K562 (cell line): Measurements from ENCODE around the gene TMCC2. TPM values are rescaled to one million over a fixed set of nuclear protein-coding genes. Genes with fewer than 3 reads are reported as not detected.

ENCODE experiments used
- ATAC-seq: fragments of 200-7000 bp; cut with Tn5 transposase; 3 replicates; pipeline ENCODE4 v1.9.1; 2020; ENCODE audit warnings: moderate library complexity
- BruUV-seq: library from RNA; stranded (reverse); fragments of 400-500 nt; replicated peaks from 2 replicates; lab custom pipeline; 2021; lab: Mats Ljungman, UMichigan
- CTCF ChIA-PET: fragments of 300-600 bp; formaldehyde crosslinking; extraction: SDS; loops from one replicate; lab custom pipeline; 2021; ENCODE audit warnings: low intra/inter-chr PET ratio; lab: Yijun Ruan, JAX
- POLR2A ChIA-PET: fragments of 300-600, 350-650 bp; sonication (Branson Sonifier 250); formaldehyde crosslinking; extraction: SDS; loops from one replicate; lab custom pipeline; 2021; ENCODE audit warnings: antibody characterized with exemption, inconsistent platforms; lab: Yijun Ruan, JAX
- DNase-seq, 4 experiments: peaks; one replicate each; pipeline versions ENCODE4 v3.0.0 to v3.0.0-alpha.2; 2011 to 2018; ENCODE audit warnings: low spot score in 3 of 4, mixed read lengths in 3 of 4; ENCODE audit errors: extremely low read depth in 1 of 4
- FAIRE-seq: peaks from 2 replicates; lab custom pipeline; 2011; peaks lifted over from hg19 to GRCh38; lab: Jason Lieb, UNC
- H2AFZ ChIP-seq: 2 replicates; pipeline ENCODE4 v1.6.0; 2011; ENCODE audit warnings: low read depth, low read length, control low read depth, inconsistent platforms
- H3K27ac ChIP-seq: fragments of 200-600 bp; 3 replicates; pipeline ENCODE4 v1.8.0; 2011; ENCODE audit warnings: low read depth, mild to moderate bottlenecking, control low read depth, inconsistent platforms, low read length, moderate library complexity, mixed read lengths; ENCODE audit errors: extremely low read depth
- H3K27me3 ChIP-seq, 2 experiments: fragments of 300-600 bp in 1 of 2; 2 replicates in 1 of 2; 3 replicates in 1 of 2; pipeline versions ENCODE4 v1.6.0 to v1.8.0; 2011; ENCODE audit warnings: inconsistent platforms in 2 of 2, low read length in 2 of 2, mild to moderate bottlenecking in 1 of 2, mixed read lengths in 1 of 2, moderate library complexity in 1 of 2; ENCODE audit not compliant: control insufficient read depth in 2 of 2, insufficient read depth in 2 of 2
- H3K36me3 ChIP-seq: fragments of 300-600 bp; 3 replicates; pipeline ENCODE4 v1.8.0; 2011; ENCODE audit warnings: mild to moderate bottlenecking, low read length, inconsistent platforms; ENCODE audit not compliant: control insufficient read depth, insufficient read depth
- H3K4me1 ChIP-seq, 2 experiments: fragments of 200-600 bp in 1 of 2; replicated peaks in 1 of 2; 2 replicates in 1 of 2; 3 replicates in 1 of 2; pipeline versions ENCODE4 v1.5.1 to v1.8.0; 2011; ENCODE audit warnings: inconsistent platforms in 2 of 2, low read length in 2 of 2, mild to moderate bottlenecking in 1 of 2, mixed read lengths in 1 of 2, moderate library complexity in 1 of 2; ENCODE audit not compliant: control insufficient read depth in 2 of 2, insufficient read depth in 2 of 2
- H3K4me2 ChIP-seq: 2 replicates; pipeline ENCODE4 v1.6.1; 2011; ENCODE audit warnings: low read length, control low read depth, inconsistent platforms, mixed read lengths; ENCODE audit not compliant: insufficient read depth
- H3K4me3 ChIP-seq: fragments of 200-600 bp; sonication (generic), shearing (Covaris generic); 2 replicates; pipeline ENCODE4 v1.5.1; 2016; ENCODE audit warnings: control low read depth, inconsistent platforms
- H3K79me2 ChIP-seq: fragments of 200-600 bp; 3 replicates; pipeline ENCODE4 v1.8.0; 2011; ENCODE audit warnings: low read length, inconsistent platforms; ENCODE audit not compliant: control insufficient read depth, insufficient read depth
- H3K9ac ChIP-seq, 2 experiments: 2 replicates each; pipeline versions ENCODE4 v1.6.0 to v1.6.1; 2011; ENCODE audit warnings: low read depth in 2 of 2, low read length in 2 of 2, control low read depth in 1 of 2, inconsistent platforms in 1 of 2, mild to moderate bottlenecking in 1 of 2, mixed read lengths in 1 of 2; ENCODE audit not compliant: insufficient read depth in 1 of 2
- H3K9me1 ChIP-seq: one replicate; pipeline ENCODE4 v1.6.0; 2011; ENCODE audit warnings: inconsistent platforms, mild to moderate bottlenecking, low read length, moderate library complexity; ENCODE audit not compliant: control insufficient read depth, insufficient read depth
- H3K9me3 ChIP-seq: replicated peaks from 2 replicates; pipeline ENCODE4 v1.5.1; 2011; ENCODE audit warnings: low read depth, low read length, inconsistent platforms; ENCODE audit not compliant: control insufficient read depth, insufficient read depth
- H4K20me1 ChIP-seq: replicated peaks from 2 replicates; pipeline ENCODE4 v1.6.1; 2011; ENCODE audit warnings: low read length, inconsistent platforms, mixed read lengths; ENCODE audit not compliant: control insufficient read depth, insufficient read depth
- TARDBP ChIP-seq: fragments of 450-650 bp; IDR thresholded peaks from 2 replicates; pipeline ENCODE4 v1.6.1; 2016
- ZNF165 ChIP-seq: fragments of 250-450 bp; sonication (Bioruptor Pico); IDR thresholded peaks from 2 replicates; pipeline ENCODE4 v1.4.0; 2020; ENCODE audit warnings: borderline replicate concordance
- WGBS: fragments of 100-300 bp; shearing (Covaris generic); methylation state at CpG from one replicate; pipeline ENCODE4 v1.1.6; 2016; ENCODE audit warnings: low coverage, mixed read lengths; ENCODE audit not compliant: insufficient coverage; ENCODE audit errors: missing lambda C conversion rate; 5-methylcytosine and 5-hydroxymethylcytosine counted together
- in situ Hi-C: fragments of 300-500 bp; cut with MboI; formaldehyde crosslinking; loops from 4 replicates; pipeline ENCODE4 v1.15.0; 2018; ENCODE audit warnings: inconsistent platforms, mixed read lengths
- intact Hi-C: fragments of 100-400 bp; cut with micrococcal nuclease; formaldehyde crosslinking; loops from 2 replicates; pipeline ENCODE4 v1.14.2; 2022
- polyA plus RNA-seq, 8 experiments: library from polyadenylated mRNA; depleted of rRNA in 4 of 8; stranded (reverse) in 5 of 8; unstranded in 3 of 8; fragments of >200 nt; fragmentation: Nextera tagmentation in 2 of 8; fragmentation: Illumina TruSeq in 1 of 8; extraction: Ambion mirVana in 2 of 8; extraction: Trizol in 1 of 8; gene quantifications; 2 replicates each; pipeline versions ENCODE4 v1.2.1 to v1.2.3, GENCODE V29; 2011 to 2014; ENCODE audit warnings: inconsistent platforms in 1 of 8, missing spikeins in 1 of 8
- total RNA-seq, 7 experiments: library from RNA; depleted of rRNA in 6 of 7; stranded (reverse); fragments of >200 nt in 6 of 7; fragmentation: Illumina TruSeq in 2 of 7; extraction: Trizol in 2 of 7; gene quantifications; 2 replicates each; pipeline versions ENCODE4 v1.2.1 to v1.2.3, GENCODE V29; 2011 to 2021; ENCODE audit warnings: low replicate concordance in 1 of 7
- TF ChIP-seq, protein P1 (sequence below): fragments of 450-650 bp; IDR thresholded peaks from 2 replicates; pipeline ENCODE4 v1.6.1; 2016; ENCODE audit warnings: borderline replicate concordance
- TF ChIP-seq, protein P2 (sequence below), 3 experiments: fragments of 200-800 bp in 1 of 3; sonication (Bioruptor generic) in 1 of 3; sonication (generic) in 1 of 3; formaldehyde crosslinking in 1 of 3; IDR thresholded peaks; 2 replicates each; pipeline versions ENCODE4 v1.6.1 to v1.8.0; 2016 to 2022; ENCODE audit warnings: mild to moderate bottlenecking in 2 of 3, missing compliant biosample characterization in 2 of 3, missing genetic modification characterization in 2 of 3, missing genetic modification reagents in 1 of 3

TMCC2 gene
- total and polyA plus RNA-seq, 9 of the 15 experiments (the other 6 are each of a cell fraction or from before 2014, with no cell fraction given), result 0.06 to 1.8 (median 0.98) TPM

DNA sequence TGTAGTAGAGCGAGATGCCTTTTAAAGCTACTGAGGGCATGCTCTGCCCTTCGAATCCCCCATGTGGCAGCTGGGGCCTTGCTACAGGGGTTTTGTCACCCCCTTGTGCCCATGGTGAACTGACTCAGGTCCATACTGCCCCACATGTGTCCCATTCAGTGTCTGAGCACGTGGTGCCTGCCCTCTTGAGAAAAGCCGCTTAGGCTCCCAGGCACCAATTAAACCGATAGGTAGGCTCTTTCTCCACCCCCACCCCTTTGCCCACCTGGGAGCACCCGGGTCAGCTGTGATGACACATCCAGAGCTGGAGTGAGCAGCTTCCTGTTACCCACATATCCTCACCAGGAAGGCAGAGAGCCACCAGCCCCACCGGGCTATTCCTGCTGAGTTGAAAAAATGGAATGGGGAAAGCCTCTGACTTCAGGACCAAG lies 30.5 kb downstream of the TMCC2 start:
- Histone ChIP-seq H3K4me3 (no peak overlapping the region), H3K4me1 (peaks cover 34% of the 10 kb centered on the region in 2 experiments), H3K4me2 (no peak overlapping the region), H3K36me3 (no peaks in the 10 kb centered on the region), H3K27me3 (peaks cover 0 to 4% of the 10 kb centered on the region in 2 experiments; a peak in 1 of 5 replicates), H4K20me1 (no peaks in the 10 kb centered on the region), H3K9ac (no peak overlapping the region), H3K9me1 (no peaks in the 10 kb centered on the region), H2AFZ (no peak overlapping the region), H3K9me3 (no peaks in the 10 kb centered on the region), H3K79me2 (no peaks in the 10 kb centered on the region), H3K27ac (no peak overlapping the region)
- intact Hi-C loops (loop anchor here (5.0 kb wide), 1 partner anchor 116 kb away; no protein-coding TSS in a partner anchor), in situ Hi-C loops (loop anchor here (5.0 kb wide), 1 partner anchor 281 kb away; no protein-coding TSS in a partner anchor)
- ChIA-PET POLR2A (interaction anchor here (0.7 to 1.1 kb wide), 2 partner anchors 149 to 493 kb away, joined by 3 read pairs; no protein-coding TSS in a partner anchor), CTCF (no interaction called here)
- FAIRE-seq (no peak), DNase-seq (no peak), ATAC-seq (no peak)
- WGBS, result 34% methylated on average over 7 of the region's 7 CpGs
- no TSS peak for BruUV-seq
- TF ChIP-seq, protein P1, sequence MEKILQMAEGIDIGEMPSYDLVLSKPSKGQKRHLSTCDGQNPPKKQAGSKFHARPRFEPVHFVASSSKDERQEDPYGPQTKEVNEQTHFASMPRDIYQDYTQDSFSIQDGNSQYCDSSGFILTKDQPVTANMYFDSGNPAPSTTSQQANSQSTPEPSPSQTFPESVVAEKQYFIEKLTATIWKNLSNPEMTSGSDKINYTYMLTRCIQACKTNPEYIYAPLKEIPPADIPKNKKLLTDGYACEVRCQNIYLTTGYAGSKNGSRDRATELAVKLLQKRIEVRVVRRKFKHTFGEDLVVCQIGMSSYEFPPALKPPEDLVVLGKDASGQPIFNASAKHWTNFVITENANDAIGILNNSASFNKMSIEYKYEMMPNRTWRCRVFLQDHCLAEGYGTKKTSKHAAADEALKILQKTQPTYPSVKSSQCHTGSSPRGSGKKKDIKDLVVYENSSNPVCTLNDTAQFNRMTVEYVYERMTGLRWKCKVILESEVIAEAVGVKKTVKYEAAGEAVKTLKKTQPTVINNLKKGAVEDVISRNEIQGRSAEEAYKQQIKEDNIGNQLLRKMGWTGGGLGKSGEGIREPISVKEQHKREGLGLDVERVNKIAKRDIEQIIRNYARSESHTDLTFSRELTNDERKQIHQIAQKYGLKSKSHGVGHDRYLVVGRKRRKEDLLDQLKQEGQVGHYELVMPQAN, result no peak
- TF ChIP-seq TARDBP, result no peak
- TF ChIP-seq, protein P2, sequence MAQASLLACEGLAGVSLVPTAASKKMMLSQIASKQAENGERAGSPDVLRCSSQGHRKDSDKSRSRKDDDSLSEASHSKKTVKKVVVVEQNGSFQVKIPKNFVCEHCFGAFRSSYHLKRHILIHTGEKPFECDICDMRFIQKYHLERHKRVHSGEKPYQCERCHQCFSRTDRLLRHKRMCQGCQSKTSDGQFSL (CRISPR knock-in tag; IDR thresholded peaks at IDR 0.05), result no peak
- TF ChIP-seq, protein P2 (tag; IDR thresholded peaks at IDR 0.05), result peak in 1 of 2 experiments; percentile 7; a peak in 1 of 4 replicates
- 0 out of 2 replicates have a peak, but pooled peaks have one; percentile 15 for TF ChIP-seq ZNF165 (CRISPR knock-in tag)
- TF ChIP-seq, all 486 proteins: peak for 2
